Activated CD4-positive, CD25-positive, alpha-beta regulatory T cell treated with anti-CD3 and anti-CD28 coated beads, Interleukin-2, amount 50 U/mL, for 72 hours (primary cell): ENCODE measurements around the gene CFAP157.

Experiments used
- DNase-seq: peaks from one replicate; pipeline ENCODE4 v3.0.0; 2021

The CFAP157 gene

DNA sequence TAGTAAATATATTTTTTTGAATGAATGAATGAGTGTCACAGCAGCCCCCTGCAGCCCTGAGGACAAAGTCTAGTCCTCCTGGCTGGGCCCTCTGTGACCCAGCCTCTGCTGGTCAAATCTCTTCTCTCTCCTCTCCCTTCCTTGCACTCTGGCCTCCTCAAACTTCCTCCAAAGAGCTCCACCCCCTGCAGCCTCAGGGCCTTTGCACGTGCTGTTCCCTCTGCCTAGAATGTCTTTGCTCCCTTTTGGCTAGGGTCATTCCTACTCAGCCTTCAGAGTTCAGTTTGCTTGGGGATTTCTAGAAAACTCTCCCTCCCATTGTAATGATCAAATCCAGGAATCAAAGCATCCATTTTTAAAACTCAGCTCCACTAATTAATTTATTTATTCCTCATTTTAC lies 58.6 kb downstream of the CFAP157 start:
- no peak for DNase-seq
